ENCODE measurements around the gene SWI5. TPM values are rescaled to one million over a fixed set of nuclear protein-coding genes. Genes with fewer than 3 reads are reported as not detected.

SWI5 gene
- total and polyA plus RNA-seq, 2 experiments from 2014 or later, result 29.0 to 55.7 TPM

DNA sequence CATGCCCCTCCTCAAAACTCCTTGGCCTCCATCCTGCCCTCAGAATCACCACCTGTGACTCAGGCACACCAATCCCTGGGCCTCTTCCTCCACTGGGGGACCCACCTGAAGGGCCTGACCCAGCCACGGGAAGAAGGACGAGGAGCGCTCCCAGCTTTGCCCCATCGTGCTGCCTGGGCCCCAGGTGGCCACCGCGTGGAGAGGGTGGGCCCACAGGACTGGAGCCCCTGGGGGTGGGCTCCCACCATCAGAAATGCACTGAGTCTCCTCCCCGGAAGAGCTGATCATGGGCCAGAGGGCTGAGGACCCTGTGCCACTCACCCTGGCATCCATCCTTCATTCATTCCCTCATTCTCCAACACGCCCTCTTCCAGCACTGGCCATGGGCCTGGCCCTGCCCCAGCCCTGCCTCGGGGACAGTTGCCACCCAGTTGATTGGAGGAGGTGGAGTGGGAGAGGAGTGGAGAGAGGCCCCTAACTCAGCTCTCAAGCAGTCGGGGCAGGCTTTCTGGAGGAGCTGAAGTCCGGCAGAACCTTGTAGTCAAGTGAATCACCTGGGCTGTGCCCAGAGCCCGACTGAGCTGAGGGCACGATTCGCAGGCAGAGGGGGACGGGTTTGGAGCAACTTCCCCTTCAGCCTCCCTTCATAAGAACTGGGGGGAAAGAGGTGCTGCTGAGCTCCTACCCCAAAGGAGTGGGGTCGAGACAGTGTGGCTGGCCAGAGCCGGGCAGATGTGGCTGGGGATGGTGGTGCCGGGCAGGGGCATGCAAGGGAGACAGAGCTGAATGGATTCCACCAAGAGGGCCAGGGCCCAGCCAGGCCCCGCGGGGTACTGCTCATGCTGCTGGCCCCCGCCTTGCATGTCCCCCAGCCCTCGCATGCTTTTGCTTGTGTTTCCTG is 43.3 kb upstream of the SWI5 start:
- Histone ChIP-seq H3K9me3 (ENCODE audit: low read depth) (no peaks in the 10 kb centered on the region), H3K9me2 (replicated peaks; ENCODE audit: insufficient read depth) (no peaks in the 10 kb centered on the region), H3K4me3 (no peak overlapping the region), H3K27me3 (no peaks in the 10 kb centered on the region), H2AFZ (no peak overlapping the region), H3K4me2 (no peak overlapping the region), H3K27ac (no peak overlapping the region), H3K4me1 (ENCODE audit: insufficient read depth) (no peaks in the 10 kb centered on the region), H4K20me1 (ENCODE audit: insufficient read depth, poor library complexity, severe bottlenecking) (no peaks in the 10 kb centered on the region), H3K36me3 (replicated peaks; ENCODE audit: insufficient read depth, low read depth) (no peaks in the 10 kb centered on the region), H3K79me2 (no peaks in the 10 kb centered on the region)
- 88% methylated on average over 22 of the region's 22 CpGs for WGBS (ENCODE audit: low lambda C conversion rate, missing lambda C conversion rate)
- peak; percentile 3 for DNase-seq (ENCODE audit: low spot score)
- TF ChIP-seq, protein P1, sequence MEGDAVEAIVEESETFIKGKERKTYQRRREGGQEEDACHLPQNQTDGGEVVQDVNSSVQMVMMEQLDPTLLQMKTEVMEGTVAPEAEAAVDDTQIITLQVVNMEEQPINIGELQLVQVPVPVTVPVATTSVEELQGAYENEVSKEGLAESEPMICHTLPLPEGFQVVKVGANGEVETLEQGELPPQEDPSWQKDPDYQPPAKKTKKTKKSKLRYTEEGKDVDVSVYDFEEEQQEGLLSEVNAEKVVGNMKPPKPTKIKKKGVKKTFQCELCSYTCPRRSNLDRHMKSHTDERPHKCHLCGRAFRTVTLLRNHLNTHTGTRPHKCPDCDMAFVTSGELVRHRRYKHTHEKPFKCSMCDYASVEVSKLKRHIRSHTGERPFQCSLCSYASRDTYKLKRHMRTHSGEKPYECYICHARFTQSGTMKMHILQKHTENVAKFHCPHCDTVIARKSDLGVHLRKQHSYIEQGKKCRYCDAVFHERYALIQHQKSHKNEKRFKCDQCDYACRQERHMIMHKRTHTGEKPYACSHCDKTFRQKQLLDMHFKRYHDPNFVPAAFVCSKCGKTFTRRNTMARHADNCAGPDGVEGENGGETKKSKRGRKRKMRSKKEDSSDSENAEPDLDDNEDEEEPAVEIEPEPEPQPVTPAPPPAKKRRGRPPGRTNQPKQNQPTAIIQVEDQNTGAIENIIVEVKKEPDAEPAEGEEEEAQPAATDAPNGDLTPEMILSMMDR (IDR thresholded peaks at IDR 0.05; ENCODE audit: poor library complexity), result no peak
- TF ChIP-seq EZH2phosphoT487 (IDR thresholded peaks at IDR 0.05; ENCODE audit: low read depth, severe bottlenecking, unreplicated experiment) (no peak), EZH2 (IDR thresholded peaks at IDR 0.05; ENCODE audit: borderline replicate concordance) (no peak)

DNA sequence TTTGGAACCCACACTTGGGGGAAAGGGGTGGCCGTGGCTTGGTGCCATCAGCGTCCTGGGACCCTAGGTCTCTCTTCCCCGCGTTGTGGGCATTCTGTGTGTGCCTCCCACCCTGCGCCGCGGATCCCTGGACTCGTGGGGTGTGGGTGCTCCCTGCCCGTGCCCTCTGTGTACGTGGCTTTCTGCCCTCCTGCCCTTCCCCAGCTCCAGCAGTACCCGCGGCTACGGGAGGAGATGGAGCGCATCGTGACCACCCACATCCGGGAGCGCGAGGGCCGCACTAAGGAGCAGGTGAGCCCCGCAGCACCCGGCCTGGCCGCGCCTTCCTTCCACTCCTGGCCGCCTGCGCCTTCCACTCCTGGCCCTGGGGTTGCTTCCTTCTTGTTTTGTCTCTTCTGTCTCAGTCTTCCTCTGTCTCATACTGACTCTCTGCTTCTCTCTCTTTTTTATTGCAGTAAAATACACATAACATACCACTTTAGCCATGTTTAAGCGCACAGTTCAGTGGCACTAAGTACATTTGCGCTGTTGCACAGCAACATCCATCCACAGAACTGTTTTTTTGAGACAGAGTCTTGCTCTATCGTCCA is 42.2 kb upstream of the SWI5 start:
- Histone ChIP-seq H4K20me1 (ENCODE audit: insufficient read depth, poor library complexity, severe bottlenecking) (no peaks in the 10 kb centered on the region), H3K4me2 (no peak overlapping the region), H3K36me3 (replicated peaks; ENCODE audit: insufficient read depth, low read depth) (no peaks in the 10 kb centered on the region), H3K9me2 (replicated peaks; ENCODE audit: insufficient read depth) (no peaks in the 10 kb centered on the region), H3K27me3 (no peaks in the 10 kb centered on the region), H3K9me3 (ENCODE audit: low read depth) (no peaks in the 10 kb centered on the region), H3K79me2 (no peaks in the 10 kb centered on the region), H3K4me3 (no peak overlapping the region), H3K4me1 (ENCODE audit: insufficient read depth) (no peaks in the 10 kb centered on the region), H2AFZ (no peak overlapping the region), H3K27ac (no peak overlapping the region)
- TF ChIP-seq EZH2phosphoT487 (IDR thresholded peaks at IDR 0.05; ENCODE audit: low read depth, severe bottlenecking, unreplicated experiment) (no peak), EZH2 (IDR thresholded peaks at IDR 0.05; ENCODE audit: borderline replicate concordance) (no peak)
- TF ChIP-seq, protein P1 (IDR thresholded peaks at IDR 0.05; ENCODE audit: poor library complexity), result no peak
- WGBS (ENCODE audit: low lambda C conversion rate, missing lambda C conversion rate), result 96% methylated on average over 28 of the region's 28 CpGs
- peak; percentile 2 for DNase-seq (ENCODE audit: low spot score)

DNA sequence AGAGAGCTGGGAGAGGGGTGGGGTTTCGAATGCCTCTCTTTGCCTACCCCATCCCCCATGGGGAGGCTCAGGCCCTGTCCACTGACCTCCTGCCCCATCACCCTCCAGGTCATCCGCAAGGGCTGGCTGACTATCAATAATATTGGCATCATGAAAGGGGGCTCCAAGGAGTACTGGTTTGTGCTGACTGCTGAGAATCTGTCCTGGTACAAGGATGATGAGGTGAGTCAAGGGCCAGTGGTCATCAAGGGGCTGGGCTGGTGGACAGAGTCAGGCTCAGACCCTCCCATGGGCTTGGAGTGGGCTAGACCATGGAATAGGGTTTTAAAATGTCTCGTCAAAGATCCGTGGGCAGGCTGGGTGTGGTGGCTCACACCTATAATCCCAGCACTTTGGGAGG is 34.0 kb upstream of the SWI5 start:
- 96% methylated on average over 4 of the region's 4 CpGs for WGBS (ENCODE audit: low lambda C conversion rate, missing lambda C conversion rate)
- TF ChIP-seq, protein P1 (IDR thresholded peaks at IDR 0.05; ENCODE audit: poor library complexity), result no peak
- TF ChIP-seq EZH2phosphoT487 (IDR thresholded peaks at IDR 0.05; ENCODE audit: low read depth, severe bottlenecking, unreplicated experiment) (no peak), EZH2 (IDR thresholded peaks at IDR 0.05; ENCODE audit: borderline replicate concordance) (no peak)
- H3K9me2 ChIP-seq (replicated peaks; ENCODE audit: insufficient read depth), result no peaks in the 10 kb centered on the region

More for the DNA sequence above, 34.0 kb upstream of the SWI5 start:
- Histone ChIP-seq H3K4me1 (ENCODE audit: insufficient read depth) (peaks cover 30% of the 10 kb centered on the region), H2AFZ (no peak overlapping the region), H3K79me2 (no peaks in the 10 kb centered on the region), H4K20me1 (ENCODE audit: insufficient read depth, poor library complexity, severe bottlenecking) (no peaks in the 10 kb centered on the region), H3K36me3 (replicated peaks; ENCODE audit: insufficient read depth, low read depth) (no peaks in the 10 kb centered on the region), H3K27ac (peak overlapping the region; percentile 100), H3K4me2 (no peak overlapping the region), H3K9me3 (ENCODE audit: low read depth) (no peaks in the 10 kb centered on the region), H3K27me3 (no peaks in the 10 kb centered on the region), H3K4me3 (no peak overlapping the region)
- no peak for DNase-seq (ENCODE audit: low spot score)

All from hepatocyte (in vitro differentiated cells).